Esophagus squamous epithelium (tissue), 5 donors: Measurements from ENCODE around the gene OR2A1. TPM values are rescaled to one million over a fixed set of nuclear protein-coding genes. Genes with fewer than 3 reads are reported as not detected.
A peak's percentile ranks its signal among the peaks of the same experiment; 100 is the strongest.
"Not testable (repeated sequence)": the region's sequence is repeated elsewhere in the genome, so short reads cannot be mapped to it uniquely, and the experiment has no call there.

Source experiments
- DNase-seq: peaks from one replicate; lab custom pipeline; 2025; lab: John Stamatoyannopoulos, UW
- H3K27ac ChIP-seq, 4 donors: fragments of 200-600 bp; sonication (generic); one replicate each; pipeline ENCODE4 v1.5.1; 2016 to 2019; ENCODE audit warnings: mild to moderate bottlenecking in 1 of 4
- H3K27me3 ChIP-seq, 4 donors: fragments of 200-600 bp; sonication (generic); 1 replicate in 3 of 4; 2 replicates in 1 of 4; pipeline versions ENCODE4 v1.5.1 to v1.6.0; 2017 to 2021; ENCODE audit warnings: antibody characterized with exemption in 1 of 4
- H3K36me3 ChIP-seq, 3 donors: fragments of 200-600 bp; sonication (generic); one replicate each; pipeline ENCODE4 v1.5.1; 2016 to 2019
- H3K4me1 ChIP-seq, 3 donors: fragments of 200-600 bp; sonication (generic); one replicate each; pipeline ENCODE4 v1.5.1; 2017 to 2019
- H3K4me3 ChIP-seq, 4 donors: fragments of 200-600 bp; sonication (generic); 1 replicate in 3 of 4; 2 replicates in 1 of 4; pipeline ENCODE4 v1.5.1; 2016 to 2019; ENCODE audit warnings: mild to moderate bottlenecking in 2 of 4, moderate library complexity in 1 of 4
- H3K9me3 ChIP-seq, 3 donors: fragments of 200-600 bp; sonication (generic); one replicate each; pipeline ENCODE4 v1.5.1; 2016 to 2019
- WGBS, 2 donors: methylation state at CpG; one replicate each; pipeline ENCODE4 v1.1.5; 2018; 5-methylcytosine and 5-hydroxymethylcytosine counted together
- intact Hi-C: fragments of 100-400 bp; cut with DNase I; formaldehyde crosslinking; loops from one replicate; pipeline ENCODE4 v1.15.0; 2022
- total RNA-seq, 4 donors: library from RNA; depleted of rRNA; stranded (reverse); fragments of >200 nt; gene quantifications; one replicate each; pipeline ENCODE4 v1.1.0, GENCODE V29; 2016
- donor health status: DM: yes; HTN: yes; CAD: no.

Gene OR2A1
- total RNA-seq, 4 donors from 2014 or later = not detected

GRCh38 chr7:144348625-144349024 is 36.4 kb downstream of the OR2A1 start:
- H3K36me3 ChIP-seq, intact Hi-C loops, H3K9me3 ChIP-seq, H3K4me1 ChIP-seq, DNase-seq, H3K27ac ChIP-seq, H3K27me3 ChIP-seq, H3K4me3 ChIP-seq: not testable (repeated sequence)
- WGBS, 2 donors = no CpG with 5 or more reads among the region's 1 CpG

- H3K9me3 ChIP-seq, H3K36me3 ChIP-seq, intact Hi-C loops, H3K27ac ChIP-seq, H3K27me3 ChIP-seq, DNase-seq, H3K4me1 ChIP-seq, H3K4me3 ChIP-seq: not testable (repeated sequence)
- 43 to 70% methylated on average over 1 to 2 of the region's 3 CpGs for WGBS, 2 donors
These were observed 39.4 kb downstream of the OR2A1 start for GRCh38 chr7:144351667-144352066.

GRCh38 chr7:144355176-144355822 is 43.1 kb downstream of the OR2A1 start, which contains the start of gene ARHGEF5:
Gene ARHGEF5 (plus strand): TSS chr7:144355402. CDS start chr7:144362670, 7,268 bp downstream.
- intact Hi-C loops, H3K4me1 ChIP-seq, DNase-seq, H3K27ac ChIP-seq, H3K27me3 ChIP-seq, H3K36me3 ChIP-seq, H3K9me3 ChIP-seq: not testable (repeated sequence)
- peak within 1 kb of the TSS in 2 of 4 donors; percentile 25 to 55 for H3K4me3 ChIP-seq
- no CpG with 5 or more reads among the region's 50 CpGs for WGBS, 2 donors

GRCh38 chr7:144356185-144356584 is 44.0 kb downstream of the OR2A1 start:
- H3K4me3 ChIP-seq, intact Hi-C loops, H3K36me3 ChIP-seq, H3K27me3 ChIP-seq, H3K4me1 ChIP-seq, H3K27ac ChIP-seq, H3K9me3 ChIP-seq, DNase-seq: not testable (repeated sequence)
- WGBS, 2 donors = no CpG with 5 or more reads among the region's 6 CpGs

GRCh38 chr7:144356860-144357259 is 44.6 kb downstream of the OR2A1 start:
- H3K4me1 ChIP-seq, H3K36me3 ChIP-seq, H3K4me3 ChIP-seq, intact Hi-C loops, H3K27me3 ChIP-seq, DNase-seq, H3K27ac ChIP-seq, H3K9me3 ChIP-seq: not testable (repeated sequence)
- 86% methylated on average over 1 of the region's 11 CpGs for WGBS, 2 donors

GRCh38 chr7:144362061-144362460 is 49.8 kb downstream of the OR2A1 start:
- H3K4me3 ChIP-seq, H3K36me3 ChIP-seq, H3K27me3 ChIP-seq, DNase-seq, H3K4me1 ChIP-seq, H3K27ac ChIP-seq, intact Hi-C loops, H3K9me3 ChIP-seq: not testable (repeated sequence)
- no CpG with 5 or more reads among the region's 3 CpGs for WGBS, 2 donors

- DNase-seq, intact Hi-C loops: not testable (repeated sequence)
- WGBS, 2 donors = no CpG with 5 or more reads among the region's 6 CpGs
These were observed 53.3 kb downstream of the OR2A1 start for GRCh38 chr7:144365523-144365922.

GRCh38 chr7:144367250-144367649 is 55.0 kb downstream of the OR2A1 start:
- H3K27ac ChIP-seq, H3K9me3 ChIP-seq, H3K4me3 ChIP-seq, H3K36me3 ChIP-seq, DNase-seq, intact Hi-C loops, H3K27me3 ChIP-seq, H3K4me1 ChIP-seq: not testable (repeated sequence)
- no CpG with 5 or more reads among the region's 9 CpGs for WGBS, 2 donors

More at GRCh38 chr7:144365523-144365922, 53.3 kb downstream of the OR2A1 start:
- H3K36me3 ChIP-seq, H3K27me3 ChIP-seq, H3K27ac ChIP-seq, H3K4me3 ChIP-seq, H3K9me3 ChIP-seq, H3K4me1 ChIP-seq: not testable (repeated sequence)

GRCh38 chr7:144369221-144369620 is 57.0 kb downstream of the OR2A1 start:
- H3K27me3 ChIP-seq, H3K36me3 ChIP-seq, DNase-seq, H3K4me1 ChIP-seq, H3K27ac ChIP-seq, H3K9me3 ChIP-seq, H3K4me3 ChIP-seq, intact Hi-C loops: not testable (repeated sequence)
- WGBS, 2 donors = no CpG with 5 or more reads among the region's 7 CpGs

Other genes with a start within 250 kb of the OR2A1 start
- not detected for gene OR2A25, start 242.6 kb upstream of the OR2A1 start, total RNA-seq
- not detected for gene OR2A12, start 226.1 kb upstream of the OR2A1 start, total RNA-seq
- gene OR2A2, start 202.8 kb upstream of the OR2A1 start, total RNA-seq = not detected
- gene OR2A14, start 189.2 kb upstream of the OR2A1 start, total RNA-seq = not detected
- 1 to 10 TPM; 1.5 to 8.6 (median 3.9) TPM for gene CTAGE4, start 129.0 kb upstream of the OR2A1 start, total RNA-seq
- gene ARHGEF35, start 116.6 kb upstream of the OR2A1 start, total RNA-seq = 10 to 100 TPM; 14.5 to 19.8 (median 15.7) TPM
- under 1 TPM in 1 of 4 donors, not detected in 3; under 0.01 TPM for gene OR2A42, start 72.8 kb upstream of the OR2A1 start, total RNA-seq
- 10 to 100 TPM in 1 of 4 donors, 1 to 10 TPM in 3; 1.9 to 12.6 (median 6.6) TPM for gene OR2A7, start 47.6 kb upstream of the OR2A1 start, total RNA-seq
- gene CTAGE8, start 43.1 kb upstream of the OR2A1 start, total RNA-seq = 1 to 10 TPM in 3 of 4 donors, under 1 TPM in 1; 0.23 to 4.5 (median 3.4) TPM
- gene ARHGEF5, start 43.0 kb downstream of the OR2A1 start, total RNA-seq = 10 to 100 TPM; 29.2 to 59.3 (median 39.1) TPM
- not detected for gene NOBOX, start 91.3 kb downstream of the OR2A1 start, total RNA-seq